ENCODE data around the gene ALOX5.

DNA sequence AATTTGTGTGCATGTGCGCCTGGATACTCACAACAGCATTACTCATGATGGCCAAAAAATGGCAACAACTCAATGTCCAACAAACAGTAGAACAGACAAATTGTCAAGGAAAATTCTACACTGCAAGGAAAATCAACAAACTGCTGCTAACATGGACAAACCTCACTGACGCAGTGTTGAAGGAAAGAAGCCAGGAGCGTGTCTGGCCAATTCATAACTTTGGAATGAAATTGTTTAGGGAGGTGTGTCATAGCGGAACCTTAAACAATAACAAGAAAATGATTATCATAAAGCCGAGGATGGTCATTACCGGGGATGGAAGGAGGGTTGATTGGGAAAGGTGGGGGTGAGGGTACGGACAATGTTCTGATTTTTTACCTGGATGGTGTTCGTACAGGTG, 29.1 kb downstream of the ALOX5 start:
- TF ChIP-seq, protein P1, sequence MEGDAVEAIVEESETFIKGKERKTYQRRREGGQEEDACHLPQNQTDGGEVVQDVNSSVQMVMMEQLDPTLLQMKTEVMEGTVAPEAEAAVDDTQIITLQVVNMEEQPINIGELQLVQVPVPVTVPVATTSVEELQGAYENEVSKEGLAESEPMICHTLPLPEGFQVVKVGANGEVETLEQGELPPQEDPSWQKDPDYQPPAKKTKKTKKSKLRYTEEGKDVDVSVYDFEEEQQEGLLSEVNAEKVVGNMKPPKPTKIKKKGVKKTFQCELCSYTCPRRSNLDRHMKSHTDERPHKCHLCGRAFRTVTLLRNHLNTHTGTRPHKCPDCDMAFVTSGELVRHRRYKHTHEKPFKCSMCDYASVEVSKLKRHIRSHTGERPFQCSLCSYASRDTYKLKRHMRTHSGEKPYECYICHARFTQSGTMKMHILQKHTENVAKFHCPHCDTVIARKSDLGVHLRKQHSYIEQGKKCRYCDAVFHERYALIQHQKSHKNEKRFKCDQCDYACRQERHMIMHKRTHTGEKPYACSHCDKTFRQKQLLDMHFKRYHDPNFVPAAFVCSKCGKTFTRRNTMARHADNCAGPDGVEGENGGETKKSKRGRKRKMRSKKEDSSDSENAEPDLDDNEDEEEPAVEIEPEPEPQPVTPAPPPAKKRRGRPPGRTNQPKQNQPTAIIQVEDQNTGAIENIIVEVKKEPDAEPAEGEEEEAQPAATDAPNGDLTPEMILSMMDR (IDR thresholded peaks at IDR 0.05): no peak
- TF ChIP-seq POLR2A (IDR thresholded peaks at IDR 0.05) (no peak), EP300 (IDR thresholded peaks at IDR 0.05) (no peak)
